Neural progenitor cell (in vitro differentiated cells): ENCODE measurements around the gene BIRC5. TPM values are rescaled to one million over a fixed set of nuclear protein-coding genes. Genes with fewer than 3 reads are reported as not detected.
A peak's percentile ranks its signal among the peaks of the same experiment; 100 is the strongest.

Source experiments
- DNase-seq: peaks from one replicate; pipeline ENCODE4 v3.0.0-alpha.2; 2016; ENCODE audit warnings: low spot score
- H2AFZ ChIP-seq: fragments of 200-600 bp; sonication (generic); replicated peaks from 2 replicates; pipeline ENCODE4 v1.6.1; 2016; ENCODE audit warnings: antibody characterized with exemption
- H3F3A ChIP-seq: fragments of 200-600 bp; sonication (generic); 2 replicates; pipeline ENCODE4 v1.6.1; 2016; ENCODE audit warnings: antibody characterized with exemption, low read depth
- H3K27ac ChIP-seq: fragments of 200-600 bp; sonication (generic); 2 replicates; pipeline ENCODE4 v1.5.1; 2016; ENCODE audit warnings: mild to moderate bottlenecking
- H3K27me3 ChIP-seq: fragments of 200-600 bp; sonication (generic); 2 replicates; pipeline ENCODE4 v1.6.1; 2016; ENCODE audit warnings: mild to moderate bottlenecking, moderate library complexity
- H3K36me3 ChIP-seq: fragments of 200-600 bp; sonication (generic); 2 replicates; pipeline ENCODE4 v1.5.1; 2016
- H3K4me1 ChIP-seq: fragments of 200-600 bp; sonication (generic); 2 replicates; pipeline ENCODE4 v1.6.1; 2016; ENCODE audit warnings: mixed run types
- H3K4me2 ChIP-seq: fragments of 200-600 bp; sonication (generic); 2 replicates; pipeline ENCODE4 v1.6.1; 2016
- H3K4me3 ChIP-seq: fragments of 200-600 bp; sonication (generic); 2 replicates; pipeline ENCODE4 v1.5.1; 2016
- H3K79me2 ChIP-seq: fragments of 200-600 bp; sonication (generic); 2 replicates; pipeline ENCODE4 v1.6.1; 2016; ENCODE audit warnings: low read depth
- H3K9ac ChIP-seq: fragments of 200-600 bp; sonication (generic); 2 replicates; pipeline ENCODE4 v1.6.1; 2016
- H3K9me3 ChIP-seq: fragments of 200-600 bp; sonication (generic); 2 replicates; pipeline ENCODE4 v1.5.1; 2016; ENCODE audit warnings: low read depth
- H4K20me1 ChIP-seq: fragments of 200-600 bp; sonication (generic); 2 replicates; pipeline ENCODE4 v1.6.1; 2016; ENCODE audit warnings: low read depth
- H3K27ac Mint-ChIP-seq: 3 replicates; pipeline ENCODE4 v1.8.0; 2021; ENCODE audit warnings: mixed read lengths
- H3K27me3 Mint-ChIP-seq: 2 replicates; pipeline ENCODE4 v1.8.0; 2022; ENCODE audit warnings: low read depth, mild to moderate bottlenecking, inconsistent platforms, moderate library complexity, mixed read lengths; ENCODE audit not compliant: insufficient read depth
- H3K36me3 Mint-ChIP-seq: 3 replicates; pipeline ENCODE4 v1.8.0; 2021; ENCODE audit warnings: mixed read lengths
- H3K4me1 Mint-ChIP-seq: 3 replicates; pipeline ENCODE4 v1.8.0; 2021; ENCODE audit warnings: mixed read lengths
- H3K4me3 Mint-ChIP-seq: 3 replicates; pipeline ENCODE4 v1.8.0; 2021; ENCODE audit warnings: mild to moderate bottlenecking, moderate library complexity, mixed read lengths
- H3K9me3 Mint-ChIP-seq: 3 replicates; pipeline ENCODE4 v1.8.0; 2020; ENCODE audit warnings: mixed read lengths
- EZH2 ChIP-seq: fragments of 200-600 bp; sonication (generic); IDR thresholded peaks from 2 replicates; pipeline ENCODE4 v1.6.1; 2017; ENCODE audit warnings: antibody characterized with exemption, mild to moderate bottlenecking, moderate library complexity
- EZH2phosphoT487 ChIP-seq: fragments of 200-600 bp; sonication (generic); IDR thresholded peaks from 2 replicates; pipeline ENCODE4 v1.6.1; 2017; ENCODE audit warnings: antibody characterized with exemption
- total RNA-seq: library from RNA; depleted of rRNA; stranded (reverse); fragments of >200 nt; gene quantifications from 2 replicates; pipeline ENCODE4 v1.2.3, GENCODE V29; 2015; ENCODE audit warnings: low replicate concordance
- TF ChIP-seq, protein P1 (sequence below): fragments of 200-600 bp; sonication (generic); IDR thresholded peaks from 2 replicates; pipeline ENCODE4 v1.5.1; 2017; ENCODE audit warnings: antibody characterized with exemption, mild to moderate bottlenecking

BIRC5 gene
- total RNA-seq, 1 donor from 2014 or later, result 144 TPM

DNA sequence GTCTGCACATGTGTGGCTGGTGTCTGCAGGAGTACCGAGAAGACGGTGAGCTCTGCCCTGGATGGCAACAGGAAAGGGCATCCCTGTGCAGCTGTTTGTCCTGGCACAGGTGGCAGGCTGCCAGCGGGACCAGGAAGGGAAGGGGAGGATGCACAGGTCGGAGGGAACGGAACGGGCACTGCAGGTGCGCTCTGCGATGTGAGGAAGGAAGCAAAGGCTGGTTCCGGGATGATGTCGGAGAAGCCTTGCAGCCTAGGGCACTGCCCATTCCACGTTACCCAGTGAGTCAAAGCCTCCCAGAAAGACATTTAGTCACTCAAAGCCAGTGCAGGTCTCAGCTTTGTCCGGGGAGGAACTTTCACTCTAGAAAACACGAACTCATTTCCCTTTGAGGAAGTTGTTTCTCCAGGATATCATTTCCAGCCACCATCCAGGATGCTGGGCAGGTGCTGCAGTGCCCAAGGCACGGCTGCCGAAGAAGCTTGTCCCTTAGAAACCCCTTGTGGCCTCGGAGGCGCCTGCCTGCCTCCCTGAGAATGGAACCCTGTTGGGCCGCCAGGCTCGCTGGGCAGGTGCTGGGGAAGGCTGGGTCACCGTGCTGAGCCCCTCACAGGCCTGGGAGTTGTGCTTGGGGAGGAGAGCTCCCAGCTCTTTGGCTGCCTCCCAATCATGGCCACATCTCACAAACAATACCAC lies 12.9 kb downstream of the BIRC5 start:
- Histone ChIP-seq H3K27me3 (peaks cover 28% of the 10 kb centered on the region), H3K4me3 (no peak overlapping the region), H3K4me1 (peaks cover 3% of the 10 kb centered on the region), H2AFZ (no peak overlapping the region), H3K79me2 (no peaks in the 10 kb centered on the region), H3K27ac (no peak overlapping the region), H3K36me3 (no peaks in the 10 kb centered on the region), H3K9me3 (no peaks in the 10 kb centered on the region), H3K9ac (no peak overlapping the region), H3K4me2 (no peak overlapping the region), H4K20me1 (peaks cover under 1% of the 10 kb centered on the region), H3F3A (peaks cover 39% of the 10 kb centered on the region)
- no peak for TF ChIP-seq EZH2
- TF ChIP-seq, protein P1, sequence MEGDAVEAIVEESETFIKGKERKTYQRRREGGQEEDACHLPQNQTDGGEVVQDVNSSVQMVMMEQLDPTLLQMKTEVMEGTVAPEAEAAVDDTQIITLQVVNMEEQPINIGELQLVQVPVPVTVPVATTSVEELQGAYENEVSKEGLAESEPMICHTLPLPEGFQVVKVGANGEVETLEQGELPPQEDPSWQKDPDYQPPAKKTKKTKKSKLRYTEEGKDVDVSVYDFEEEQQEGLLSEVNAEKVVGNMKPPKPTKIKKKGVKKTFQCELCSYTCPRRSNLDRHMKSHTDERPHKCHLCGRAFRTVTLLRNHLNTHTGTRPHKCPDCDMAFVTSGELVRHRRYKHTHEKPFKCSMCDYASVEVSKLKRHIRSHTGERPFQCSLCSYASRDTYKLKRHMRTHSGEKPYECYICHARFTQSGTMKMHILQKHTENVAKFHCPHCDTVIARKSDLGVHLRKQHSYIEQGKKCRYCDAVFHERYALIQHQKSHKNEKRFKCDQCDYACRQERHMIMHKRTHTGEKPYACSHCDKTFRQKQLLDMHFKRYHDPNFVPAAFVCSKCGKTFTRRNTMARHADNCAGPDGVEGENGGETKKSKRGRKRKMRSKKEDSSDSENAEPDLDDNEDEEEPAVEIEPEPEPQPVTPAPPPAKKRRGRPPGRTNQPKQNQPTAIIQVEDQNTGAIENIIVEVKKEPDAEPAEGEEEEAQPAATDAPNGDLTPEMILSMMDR, result no peak
- TF ChIP-seq EZH2phosphoT487, result no peak
- peaks cover 10% of the 10 kb centered on the region for H3K36me3 Mint-ChIP-seq
- H3K4me3 Mint-ChIP-seq, result no peak overlapping the region
- no peaks in the 10 kb centered on the region for H3K9me3 Mint-ChIP-seq
- no peak overlapping the region for H3K27ac Mint-ChIP-seq
- peaks cover 23% of the 10 kb centered on the region for H3K27me3 Mint-ChIP-seq
- DNase-seq, result no peak
- peaks cover 28% of the 10 kb centered on the region for H3K4me1 Mint-ChIP-seq

DNA sequence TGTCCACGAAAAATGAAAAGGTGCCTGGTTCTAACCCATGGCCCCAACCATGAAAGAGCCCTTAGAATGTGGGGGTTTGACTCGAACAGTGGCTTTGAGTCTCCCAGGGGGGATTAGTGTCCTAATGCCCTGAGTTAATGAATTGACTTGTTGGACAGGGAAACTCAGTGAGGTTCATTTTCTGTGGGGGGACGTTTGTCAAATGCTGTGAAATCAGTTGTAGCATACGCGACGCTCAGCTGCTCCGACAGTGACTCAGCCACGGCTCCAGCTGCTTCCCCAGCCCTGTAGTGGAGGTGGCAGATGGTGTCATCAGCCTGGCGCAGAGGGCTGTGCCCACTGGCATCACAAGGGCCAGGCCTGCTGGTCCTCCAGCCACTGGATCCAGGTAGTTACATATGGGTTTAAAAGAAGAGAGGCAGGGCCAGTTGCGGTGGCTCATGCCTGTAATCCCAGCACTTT lies 13.4 kb downstream of the BIRC5 start:
- Mint-ChIP-seq H3K4me3 (no peak overlapping the region), H3K27me3 (peaks cover 26% of the 10 kb centered on the region), H3K27ac (no peak overlapping the region), H3K36me3 (peaks cover 10% of the 10 kb centered on the region), H3K9me3 (no peaks in the 10 kb centered on the region), H3K4me1 (peaks cover 28% of the 10 kb centered on the region)
- DNase-seq, result peak; percentile 42
- no peaks in the 10 kb centered on the region for H3K36me3 ChIP-seq
- peaks cover 3% of the 10 kb centered on the region for H3K4me1 ChIP-seq
- TF ChIP-seq, protein P1, result no peak
- TF ChIP-seq EZH2, result no peak
- no peak for TF ChIP-seq EZH2phosphoT487
- no peaks in the 10 kb centered on the region for H3K9me3 ChIP-seq
- no peaks in the 10 kb centered on the region for H4K20me1 ChIP-seq
- H3K27me3 ChIP-seq, result peaks cover 33% of the 10 kb centered on the region
- peaks cover 34% of the 10 kb centered on the region for H3F3A ChIP-seq
- no peaks in the 10 kb centered on the region for H3K79me2 ChIP-seq
- H3K9ac ChIP-seq, result no peak overlapping the region
- H2AFZ ChIP-seq, result no peak overlapping the region
- no peak overlapping the region for H3K4me2 ChIP-seq
- H3K4me3 ChIP-seq, result no peak overlapping the region
- no peak overlapping the region for H3K27ac ChIP-seq

DNA sequence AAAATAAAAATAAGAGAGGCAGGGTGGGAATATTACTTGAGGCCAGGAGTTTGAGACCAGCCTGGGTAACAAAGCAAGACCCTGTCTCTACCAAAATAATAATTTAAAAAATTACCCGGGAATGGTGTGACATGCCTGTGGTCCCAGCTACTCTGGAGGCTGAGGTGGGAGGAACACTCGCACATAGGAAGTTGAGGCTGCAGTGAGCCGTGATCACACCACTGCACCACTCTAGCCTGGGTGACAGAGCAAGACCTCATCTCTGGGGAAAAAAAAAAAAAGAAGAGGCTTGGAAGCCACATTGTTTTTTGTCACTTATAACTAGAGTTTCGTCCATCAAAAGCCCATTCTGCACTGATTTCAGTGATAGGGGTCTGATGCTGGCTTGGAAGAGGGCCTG lies 14.1 kb downstream of the BIRC5 start:
- H3K27me3 Mint-ChIP-seq, result peaks cover 31% of the 10 kb centered on the region
- Histone ChIP-seq H3F3A (peaks cover 30% of the 10 kb centered on the region), H2AFZ (no peak overlapping the region), H3K4me3 (no peak overlapping the region), H3K27ac (no peak overlapping the region), H3K9ac (no peak overlapping the region), H3K79me2 (no peaks in the 10 kb centered on the region), H3K27me3 (peaks cover 40% of the 10 kb centered on the region), H3K36me3 (no peaks in the 10 kb centered on the region), H3K9me3 (no peaks in the 10 kb centered on the region), H3K4me2 (no peak overlapping the region), H3K4me1 (peaks cover 3% of the 10 kb centered on the region), H4K20me1 (no peaks in the 10 kb centered on the region)
- H3K4me3 Mint-ChIP-seq, result no peak overlapping the region
- TF ChIP-seq EZH2 (no peak), EZH2phosphoT487 (no peak)
- TF ChIP-seq, protein P1, result no peak
- peaks cover 8% of the 10 kb centered on the region for H3K36me3 Mint-ChIP-seq
- no peak for DNase-seq
- no peaks in the 10 kb centered on the region for H3K9me3 Mint-ChIP-seq
- peaks cover 28% of the 10 kb centered on the region for H3K4me1 Mint-ChIP-seq
- H3K27ac Mint-ChIP-seq, result no peak overlapping the region
